A549 (cell line): ENCODE data around the gene PCSK6.

Source experiments
- CTCF ChIP-seq: fragments of >200 bp; sonication (Bioruptor Twin); formaldehyde crosslinking; IDR thresholded peaks from 3 replicates; pipeline ENCODE4 v1.5.1; 2016
- JUNB ChIP-seq: fragments of >200 bp; sonication (Bioruptor Twin); formaldehyde crosslinking; IDR thresholded peaks from 2 replicates; pipeline ENCODE4 v1.6.1; 2016
- MAX ChIP-seq: IDR thresholded peaks from 2 replicates; pipeline ENCODE4 v1.6.1; 2012
- POLR2A ChIP-seq: IDR thresholded peaks from 2 replicates; pipeline ENCODE4 v1.6.1; 2012; ENCODE audit warnings: mild to moderate bottlenecking, low read length
- RARB ChIP-seq: fragments of 250-450 bp; sonication (Bioruptor Pico); IDR thresholded peaks from 2 replicates; pipeline ENCODE4 v1.8.0; 2021; ENCODE audit warnings: mild to moderate bottlenecking, moderate library complexity
- RNF2 ChIP-seq: fragments of 200-600 bp; sonication (generic); IDR thresholded peaks from 2 replicates; pipeline ENCODE4 v1.6.1; 2016; ENCODE audit warnings: low read depth, mild to moderate bottlenecking, antibody characterized with exemption, moderate library complexity, borderline replicate concordance
- ZSCAN20 ChIP-seq: fragments of 250-450 bp; sonication (Bioruptor Pico); IDR thresholded peaks from 2 replicates; pipeline ENCODE4 v1.8.0; 2022; ENCODE audit warnings: mild to moderate bottlenecking, moderate library complexity

- no peak for TF ChIP-seq CTCF
- no peak for TF ChIP-seq ZSCAN20 (CRISPR knock-in tag)
- no peak for TF ChIP-seq RARB (CRISPR knock-in tag)
- no peak for TF ChIP-seq MAX
- no peak for TF ChIP-seq POLR2A
- no peak for TF ChIP-seq RNF2
- no peak for TF ChIP-seq JUNB
Observed at GRCh38 chr15:101378879-101379278, 110.6 kb downstream of the PCSK6 start.
